Measurements from ENCODE around the gene PREB. TPM values are rescaled to one million over a fixed set of nuclear protein-coding genes. Genes with fewer than 3 reads are reported as not detected.

The PREB gene
- total RNA-seq, 1 donor from 2014 or later: 35.5 TPM

GRCh38 chr2:27148801-27149439, 14.5 kb upstream of the PREB start, which contains the start of gene TCF23:
TSS of gene TCF23 (plus strand) at chr2:27149004. CDS start at chr2:27149134, 130 bp downstream.
- DNase-seq: no peak
- no peaks in the 10 kb centered on the region for H3K4me1 Mint-ChIP-seq (ENCODE audit: low read depth, unreplicated experiment)
- TF ChIP-seq, protein P1, sequence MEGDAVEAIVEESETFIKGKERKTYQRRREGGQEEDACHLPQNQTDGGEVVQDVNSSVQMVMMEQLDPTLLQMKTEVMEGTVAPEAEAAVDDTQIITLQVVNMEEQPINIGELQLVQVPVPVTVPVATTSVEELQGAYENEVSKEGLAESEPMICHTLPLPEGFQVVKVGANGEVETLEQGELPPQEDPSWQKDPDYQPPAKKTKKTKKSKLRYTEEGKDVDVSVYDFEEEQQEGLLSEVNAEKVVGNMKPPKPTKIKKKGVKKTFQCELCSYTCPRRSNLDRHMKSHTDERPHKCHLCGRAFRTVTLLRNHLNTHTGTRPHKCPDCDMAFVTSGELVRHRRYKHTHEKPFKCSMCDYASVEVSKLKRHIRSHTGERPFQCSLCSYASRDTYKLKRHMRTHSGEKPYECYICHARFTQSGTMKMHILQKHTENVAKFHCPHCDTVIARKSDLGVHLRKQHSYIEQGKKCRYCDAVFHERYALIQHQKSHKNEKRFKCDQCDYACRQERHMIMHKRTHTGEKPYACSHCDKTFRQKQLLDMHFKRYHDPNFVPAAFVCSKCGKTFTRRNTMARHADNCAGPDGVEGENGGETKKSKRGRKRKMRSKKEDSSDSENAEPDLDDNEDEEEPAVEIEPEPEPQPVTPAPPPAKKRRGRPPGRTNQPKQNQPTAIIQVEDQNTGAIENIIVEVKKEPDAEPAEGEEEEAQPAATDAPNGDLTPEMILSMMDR (IDR thresholded peaks at IDR 0.05; ENCODE audit: partially characterized antibody, unreplicated experiment): no peak
- no peaks in the 10 kb centered on the region for H3K36me3 Mint-ChIP-seq (ENCODE audit: unreplicated experiment)
- H3K27ac Mint-ChIP-seq (ENCODE audit: unreplicated experiment): no peak within 1 kb of the TSS
- H3K4me3 Mint-ChIP-seq (ENCODE audit: unreplicated experiment): no peak within 1 kb of the TSS
- H3K27me3 Mint-ChIP-seq (ENCODE audit: unreplicated experiment): no peaks in the 10 kb centered on the region
- peaks cover 2% of the 10 kb centered on the region for H3K9me3 Mint-ChIP-seq (ENCODE audit: unreplicated experiment)

GRCh38 chr2:27147935-27148334, 13.5 kb upstream of the PREB start:
- H3K36me3 Mint-ChIP-seq (ENCODE audit: unreplicated experiment): no peaks in the 10 kb centered on the region
- TF ChIP-seq, protein P1 (IDR thresholded peaks at IDR 0.05; ENCODE audit: partially characterized antibody, unreplicated experiment): no peak

DNA sequence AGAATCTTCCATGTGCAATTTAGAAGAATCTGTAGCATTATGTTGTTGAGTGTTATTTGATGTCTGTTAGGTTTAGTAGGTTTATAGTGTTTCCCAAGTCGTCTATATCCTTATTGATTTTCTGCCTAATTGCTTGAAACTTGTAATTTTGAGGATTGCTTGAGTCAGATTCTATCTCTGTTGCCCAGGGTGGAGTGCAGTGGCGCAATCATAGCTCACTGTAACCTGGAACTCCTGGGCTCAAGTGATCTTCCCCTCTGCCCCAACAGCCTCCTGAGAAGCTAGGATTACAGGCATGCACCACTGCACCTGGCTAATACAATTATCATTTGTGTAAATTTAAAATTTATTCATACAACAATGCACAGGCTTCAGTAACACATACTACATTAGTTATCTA, 11.2 kb upstream of the PREB start:
- H3K27ac Mint-ChIP-seq (ENCODE audit: unreplicated experiment): no peak overlapping the region
- no peaks in the 10 kb centered on the region for H3K4me1 Mint-ChIP-seq (ENCODE audit: low read depth, unreplicated experiment)
- no peak overlapping the region for H3K4me3 Mint-ChIP-seq (ENCODE audit: unreplicated experiment)
- DNase-seq: no peak
- TF ChIP-seq, protein P1 (IDR thresholded peaks at IDR 0.05; ENCODE audit: partially characterized antibody, unreplicated experiment): no peak
- peaks cover 2% of the 10 kb centered on the region for H3K27me3 Mint-ChIP-seq (ENCODE audit: unreplicated experiment)
- no peaks in the 10 kb centered on the region for H3K36me3 Mint-ChIP-seq (ENCODE audit: unreplicated experiment)
- peaks cover 2% of the 10 kb centered on the region for H3K9me3 Mint-ChIP-seq (ENCODE audit: unreplicated experiment)

More at GRCh38 chr2:27147935-27148334, 13.5 kb upstream of the PREB start:
- no peak overlapping the region for H3K27ac Mint-ChIP-seq (ENCODE audit: unreplicated experiment)
- H3K27me3 Mint-ChIP-seq (ENCODE audit: unreplicated experiment): peaks cover 2% of the 10 kb centered on the region
- peaks cover 2% of the 10 kb centered on the region for H3K9me3 Mint-ChIP-seq (ENCODE audit: unreplicated experiment)
- H3K4me1 Mint-ChIP-seq (ENCODE audit: low read depth, unreplicated experiment): no peaks in the 10 kb centered on the region
- no peak overlapping the region for H3K4me3 Mint-ChIP-seq (ENCODE audit: unreplicated experiment)
- no peak for DNase-seq

DNA sequence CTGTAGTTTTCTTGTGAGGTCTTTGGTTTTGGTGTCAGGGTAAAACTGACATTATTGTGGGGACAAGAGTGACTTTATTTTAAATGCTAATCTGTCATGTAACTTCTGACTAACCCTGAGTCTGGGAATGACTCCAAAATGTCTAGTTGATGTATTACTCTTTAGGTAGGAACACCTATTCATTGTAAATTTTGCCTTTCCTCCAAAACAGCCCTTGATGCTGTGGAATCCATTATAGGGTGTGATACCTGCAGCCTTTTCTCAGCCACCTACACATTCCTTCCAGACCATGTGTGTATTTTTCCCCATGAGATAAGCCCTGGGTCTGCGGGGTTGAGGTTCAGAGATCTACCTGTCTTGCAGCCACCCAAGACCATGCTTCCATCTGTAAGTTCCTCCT, 8.8 kb upstream of the PREB start:
- Mint-ChIP-seq H3K27me3 (ENCODE audit: unreplicated experiment) (peaks cover 7% of the 10 kb centered on the region), H3K9me3 (ENCODE audit: unreplicated experiment) (peaks cover 6% of the 10 kb centered on the region), H3K4me3 (ENCODE audit: unreplicated experiment) (no peak overlapping the region), H3K36me3 (ENCODE audit: unreplicated experiment) (no peaks in the 10 kb centered on the region), H3K27ac (ENCODE audit: unreplicated experiment) (no peak overlapping the region), H3K4me1 (ENCODE audit: low read depth, unreplicated experiment) (no peaks in the 10 kb centered on the region)
- TF ChIP-seq, protein P1 (IDR thresholded peaks at IDR 0.05; ENCODE audit: partially characterized antibody, unreplicated experiment): no peak
- DNase-seq: no peak

DNA sequence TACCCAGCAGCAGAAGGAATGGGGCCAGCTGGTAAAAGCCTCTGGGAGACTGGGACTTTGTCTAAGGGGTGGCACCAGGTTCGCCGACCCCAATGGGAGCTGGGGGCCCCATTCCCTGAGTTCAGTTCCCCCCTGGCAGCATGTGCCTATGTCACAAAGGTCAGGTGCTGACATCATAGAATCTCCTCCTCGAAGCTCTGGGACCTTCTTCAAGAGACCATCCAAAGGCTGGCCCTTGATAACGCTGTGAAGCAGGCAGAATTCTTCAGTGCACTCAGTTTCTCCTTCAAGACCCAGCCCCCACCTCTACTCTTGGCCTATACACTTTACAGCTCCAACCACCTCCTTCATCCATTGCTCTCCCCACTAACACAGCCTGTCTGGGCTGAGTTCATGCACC, 4.9 kb upstream of the PREB start, which contains the start of gene PRR30:
PRR30 (minus strand) TSS at position 101 of the 400 bp plus-strand sequence. CDS start 1,081 bp downstream, outside the sequence.
- H3K27ac Mint-ChIP-seq (ENCODE audit: unreplicated experiment): no peak within 1 kb of the TSS
- peaks cover 11% of the 10 kb centered on the region for H3K27me3 Mint-ChIP-seq (ENCODE audit: unreplicated experiment)
- H3K36me3 Mint-ChIP-seq (ENCODE audit: unreplicated experiment): no peaks in the 10 kb centered on the region
- H3K9me3 Mint-ChIP-seq (ENCODE audit: unreplicated experiment): peaks cover 9% of the 10 kb centered on the region
- H3K4me1 Mint-ChIP-seq (ENCODE audit: low read depth, unreplicated experiment): no peaks in the 10 kb centered on the region
- DNase-seq: no peak
- TF ChIP-seq, protein P1 (IDR thresholded peaks at IDR 0.05; ENCODE audit: partially characterized antibody, unreplicated experiment): no peak
- no peak within 1 kb of the TSS for H3K4me3 Mint-ChIP-seq (ENCODE audit: unreplicated experiment)
